ENCODE results near the gene FNBP1. TPM values are rescaled to one million over a fixed set of nuclear protein-coding genes. Genes with fewer than 3 reads are reported as not detected.
"Not testable (repeated sequence)": the region's sequence is repeated elsewhere in the genome, so short reads cannot be mapped to it uniquely, and the experiment has no call there.

Gene FNBP1
- total RNA-seq, 1 experiment from 2014 or later, result 2.4 TPM

- no peak for DNase-seq (ENCODE audit: low spot score)
Measured at GRCh38 chr9:130022566-130023143, 20.3 kb downstream of the FNBP1 start.

GRCh38 chr9:130021842-130022241 lies 21.1 kb downstream of the FNBP1 start:
- not testable (repeated sequence) for DNase-seq (ENCODE audit: low spot score)

GRCh38 chr9:130021123-130021522 lies 21.9 kb downstream of the FNBP1 start:
- no peak for DNase-seq (ENCODE audit: low spot score)

GRCh38 chr9:130020618-130021017 lies 22.4 kb downstream of the FNBP1 start:
- DNase-seq (ENCODE audit: low spot score), result no peak

GRCh38 chr9:130018265-130018664 lies 24.7 kb downstream of the FNBP1 start:
- no peak for DNase-seq (ENCODE audit: low spot score)

GRCh38 chr9:130017510-130017909 lies 25.5 kb downstream of the FNBP1 start:
- DNase-seq (ENCODE audit: low spot score), result not testable (repeated sequence)

GRCh38 chr9:130017076-130017475 lies 25.9 kb downstream of the FNBP1 start:
- DNase-seq (ENCODE audit: low spot score), result no peak

- no peak for DNase-seq (ENCODE audit: low spot score)
Measured at GRCh38 chr9:130015353-130016019, 27.5 kb downstream of the FNBP1 start.

- DNase-seq (ENCODE audit: low spot score), result no peak
Measured at GRCh38 chr9:130013326-130013725, 29.7 kb downstream of the FNBP1 start.

- DNase-seq (ENCODE audit: low spot score), result no peak
Measured at GRCh38 chr9:130010151-130010988, 32.6 kb downstream of the FNBP1 start.

GRCh38 chr9:130009546-130009945 lies 33.4 kb downstream of the FNBP1 start:
- DNase-seq (ENCODE audit: low spot score), result not testable (repeated sequence)

- no peak for DNase-seq (ENCODE audit: low spot score)
Measured at GRCh38 chr9:130008538-130008937, 34.5 kb downstream of the FNBP1 start.

- DNase-seq (ENCODE audit: low spot score), result not testable (repeated sequence)
Measured at GRCh38 chr9:130006952-130007351, 36.0 kb downstream of the FNBP1 start.

GRCh38 chr9:130003943-130004552 lies 38.9 kb downstream of the FNBP1 start:
- no peak for DNase-seq (ENCODE audit: low spot score)

- DNase-seq (ENCODE audit: low spot score), result no peak
Measured at GRCh38 chr9:130002320-130002719, 40.7 kb downstream of the FNBP1 start.

GRCh38 chr9:130001190-130001589 lies 41.8 kb downstream of the FNBP1 start:
- DNase-seq (ENCODE audit: low spot score), result no peak

- no peak for DNase-seq (ENCODE audit: low spot score)
Measured at GRCh38 chr9:129999141-129999510, 43.9 kb downstream of the FNBP1 start.

GRCh38 chr9:129998491-129999140 lies 44.4 kb downstream of the FNBP1 start:
- DNase-seq (ENCODE audit: low spot score), result no peak

GRCh38 chr9:129997706-129998105 lies 45.3 kb downstream of the FNBP1 start:
- not testable (repeated sequence) for DNase-seq (ENCODE audit: low spot score)

- no peak for DNase-seq (ENCODE audit: low spot score)
Measured at GRCh38 chr9:129996161-129996830, 46.7 kb downstream of the FNBP1 start.
